H1 (cell line): ENCODE data around the gene LCLAT1. TPM values are rescaled to one million over a fixed set of nuclear protein-coding genes. Genes with fewer than 3 reads are reported as not detected.

ENCODE experiments used
- KDM4A ChIP-seq: IDR thresholded peaks from one replicate; pipeline ENCODE4 v1.7.1; 2012; ENCODE audit warnings: low read depth, mild to moderate bottlenecking, moderate library complexity, low read length, inconsistent platforms; ENCODE audit not compliant: severe bottlenecking
- SP2 ChIP-seq: IDR thresholded peaks from 2 replicates; pipeline ENCODE4 v1.6.1; 2012; ENCODE audit warnings: mild to moderate bottlenecking, low read length, inconsistent platforms
- TAF7 ChIP-seq: optimal IDR thresholded peaks from 2 replicates; pipeline ENCODE3; 2011; ENCODE audit warnings: low read depth, mild to moderate bottlenecking, inconsistent platforms, low read length, moderate library complexity, borderline replicate concordance
- polyA plus RNA-seq, 7 experiments: library from polyadenylated mRNA; depleted of rRNA in 3 of 7; stranded (reverse) in 5 of 7; unstranded in 2 of 7; fragments of >200 nt in 5 of 7; fragments of 200-250 nt in 2 of 7; gene quantifications; 1 replicate in 5 of 7; 2 replicates in 1 of 7; 4 replicates in 1 of 7; pipeline versions ENCODE4 v1.2.1 to v1.2.3, GENCODE V29; 2011 to 2013; ENCODE audit warnings: missing spikeins in 2 of 7, mixed read lengths in 2 of 7
- total RNA-seq: library from RNA; stranded (reverse); fragmentation: NEBNext Ultra II Directional; extraction: Animal tissue kit (Norgen Biotek cat#: 25700); gene quantifications from 2 replicates; pipeline ENCODE4 v1.2.1, GENCODE V29; 2021
- TF ChIP-seq, protein P1 (sequence below): fragments of 300-600 bp; sonication (generic); IDR thresholded peaks from 2 replicates; pipeline ENCODE4 v1.7.1; 2012; ENCODE audit warnings: low read length, moderate library complexity, mild to moderate bottlenecking, inconsistent platforms; ENCODE audit not compliant: insufficient replicate concordance

The LCLAT1 gene
- total and polyA plus RNA-seq, 2 of the 8 experiments (the other 6 are each of a cell fraction or from before 2014, with no cell fraction given): 7.6 to 22.0 TPM

DNA sequence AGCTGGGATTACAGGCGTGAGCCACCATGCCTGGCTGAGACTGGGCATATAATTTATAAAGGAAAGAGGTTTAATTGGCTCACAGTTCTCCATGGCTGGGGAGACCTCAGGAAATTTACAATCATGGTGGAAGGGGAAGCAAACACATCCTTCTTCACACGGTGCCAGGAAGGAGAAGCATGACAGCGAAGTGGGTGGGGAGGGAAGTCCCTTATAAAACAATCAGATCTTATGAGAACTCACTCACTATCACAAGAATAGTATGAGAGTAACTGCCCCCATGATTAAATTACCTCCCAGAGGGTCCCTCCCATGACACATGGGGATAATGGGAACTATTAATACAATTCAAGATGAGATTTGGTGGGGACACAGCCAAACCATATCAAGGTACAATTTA, 7.8 kb upstream of the LCLAT1 start (continued):
- TF ChIP-seq, protein P1, sequence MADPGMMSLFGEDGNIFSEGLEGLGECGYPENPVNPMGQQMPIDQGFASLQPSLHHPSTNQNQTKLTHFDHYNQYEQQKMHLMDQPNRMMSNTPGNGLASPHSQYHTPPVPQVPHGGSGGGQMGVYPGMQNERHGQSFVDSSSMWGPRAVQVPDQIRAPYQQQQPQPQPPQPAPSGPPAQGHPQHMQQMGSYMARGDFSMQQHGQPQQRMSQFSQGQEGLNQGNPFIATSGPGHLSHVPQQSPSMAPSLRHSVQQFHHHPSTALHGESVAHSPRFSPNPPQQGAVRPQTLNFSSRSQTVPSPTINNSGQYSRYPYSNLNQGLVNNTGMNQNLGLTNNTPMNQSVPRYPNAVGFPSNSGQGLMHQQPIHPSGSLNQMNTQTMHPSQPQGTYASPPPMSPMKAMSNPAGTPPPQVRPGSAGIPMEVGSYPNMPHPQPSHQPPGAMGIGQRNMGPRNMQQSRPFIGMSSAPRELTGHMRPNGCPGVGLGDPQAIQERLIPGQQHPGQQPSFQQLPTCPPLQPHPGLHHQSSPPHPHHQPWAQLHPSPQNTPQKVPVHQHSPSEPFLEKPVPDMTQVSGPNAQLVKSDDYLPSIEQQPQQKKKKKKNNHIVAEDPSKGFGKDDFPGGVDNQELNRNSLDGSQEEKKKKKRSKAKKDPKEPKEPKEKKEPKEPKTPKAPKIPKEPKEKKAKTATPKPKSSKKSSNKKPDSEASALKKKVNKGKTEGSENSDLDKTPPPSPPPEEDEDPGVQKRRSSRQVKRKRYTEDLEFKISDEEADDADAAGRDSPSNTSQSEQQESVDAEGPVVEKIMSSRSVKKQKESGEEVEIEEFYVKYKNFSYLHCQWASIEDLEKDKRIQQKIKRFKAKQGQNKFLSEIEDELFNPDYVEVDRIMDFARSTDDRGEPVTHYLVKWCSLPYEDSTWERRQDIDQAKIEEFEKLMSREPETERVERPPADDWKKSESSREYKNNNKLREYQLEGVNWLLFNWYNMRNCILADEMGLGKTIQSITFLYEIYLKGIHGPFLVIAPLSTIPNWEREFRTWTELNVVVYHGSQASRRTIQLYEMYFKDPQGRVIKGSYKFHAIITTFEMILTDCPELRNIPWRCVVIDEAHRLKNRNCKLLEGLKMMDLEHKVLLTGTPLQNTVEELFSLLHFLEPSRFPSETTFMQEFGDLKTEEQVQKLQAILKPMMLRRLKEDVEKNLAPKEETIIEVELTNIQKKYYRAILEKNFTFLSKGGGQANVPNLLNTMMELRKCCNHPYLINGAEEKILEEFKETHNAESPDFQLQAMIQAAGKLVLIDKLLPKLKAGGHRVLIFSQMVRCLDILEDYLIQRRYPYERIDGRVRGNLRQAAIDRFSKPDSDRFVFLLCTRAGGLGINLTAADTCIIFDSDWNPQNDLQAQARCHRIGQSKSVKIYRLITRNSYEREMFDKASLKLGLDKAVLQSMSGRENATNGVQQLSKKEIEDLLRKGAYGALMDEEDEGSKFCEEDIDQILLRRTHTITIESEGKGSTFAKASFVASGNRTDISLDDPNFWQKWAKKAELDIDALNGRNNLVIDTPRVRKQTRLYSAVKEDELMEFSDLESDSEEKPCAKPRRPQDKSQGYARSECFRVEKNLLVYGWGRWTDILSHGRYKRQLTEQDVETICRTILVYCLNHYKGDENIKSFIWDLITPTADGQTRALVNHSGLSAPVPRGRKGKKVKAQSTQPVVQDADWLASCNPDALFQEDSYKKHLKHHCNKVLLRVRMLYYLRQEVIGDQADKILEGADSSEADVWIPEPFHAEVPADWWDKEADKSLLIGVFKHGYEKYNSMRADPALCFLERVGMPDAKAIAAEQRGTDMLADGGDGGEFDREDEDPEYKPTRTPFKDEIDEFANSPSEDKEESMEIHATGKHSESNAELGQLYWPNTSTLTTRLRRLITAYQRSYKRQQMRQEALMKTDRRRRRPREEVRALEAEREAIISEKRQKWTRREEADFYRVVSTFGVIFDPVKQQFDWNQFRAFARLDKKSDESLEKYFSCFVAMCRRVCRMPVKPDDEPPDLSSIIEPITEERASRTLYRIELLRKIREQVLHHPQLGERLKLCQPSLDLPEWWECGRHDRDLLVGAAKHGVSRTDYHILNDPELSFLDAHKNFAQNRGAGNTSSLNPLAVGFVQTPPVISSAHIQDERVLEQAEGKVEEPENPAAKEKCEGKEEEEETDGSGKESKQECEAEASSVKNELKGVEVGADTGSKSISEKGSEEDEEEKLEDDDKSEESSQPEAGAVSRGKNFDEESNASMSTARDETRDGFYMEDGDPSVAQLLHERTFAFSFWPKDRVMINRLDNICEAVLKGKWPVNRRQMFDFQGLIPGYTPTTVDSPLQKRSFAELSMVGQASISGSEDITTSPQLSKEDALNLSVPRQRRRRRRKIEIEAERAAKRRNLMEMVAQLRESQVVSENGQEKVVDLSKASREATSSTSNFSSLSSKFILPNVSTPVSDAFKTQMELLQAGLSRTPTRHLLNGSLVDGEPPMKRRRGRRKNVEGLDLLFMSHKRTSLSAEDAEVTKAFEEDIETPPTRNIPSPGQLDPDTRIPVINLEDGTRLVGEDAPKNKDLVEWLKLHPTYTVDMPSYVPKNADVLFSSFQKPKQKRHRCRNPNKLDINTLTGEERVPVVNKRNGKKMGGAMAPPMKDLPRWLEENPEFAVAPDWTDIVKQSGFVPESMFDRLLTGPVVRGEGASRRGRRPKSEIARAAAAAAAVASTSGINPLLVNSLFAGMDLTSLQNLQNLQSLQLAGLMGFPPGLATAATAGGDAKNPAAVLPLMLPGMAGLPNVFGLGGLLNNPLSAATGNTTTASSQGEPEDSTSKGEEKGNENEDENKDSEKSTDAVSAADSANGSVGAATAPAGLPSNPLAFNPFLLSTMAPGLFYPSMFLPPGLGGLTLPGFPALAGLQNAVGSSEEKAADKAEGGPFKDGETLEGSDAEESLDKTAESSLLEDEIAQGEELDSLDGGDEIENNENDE: no peak
- TF ChIP-seq TAF7 (no peak), KDM4A (no peak), SP2 (no peak)
